Neural cell (in vitro differentiated cells): ENCODE measurements around the gene IL13RA2. TPM values are rescaled to one million over a fixed set of nuclear protein-coding genes. Genes with fewer than 3 reads are reported as not detected.

Experiments used
- H2AFZ ChIP-seq: fragments of 200-600, 300-800 bp; sonication (generic), shearing (Covaris generic); 2 replicates; pipeline ENCODE4 v1.6.0; 2014; ENCODE audit warnings: low read depth, mild to moderate bottlenecking, antibody characterized with exemption, low read length, moderate library complexity
- H3F3A ChIP-seq: fragments of 200-600 bp; shearing (Covaris generic); 2 replicates; pipeline ENCODE4 v1.6.1; 2016; ENCODE audit warnings: mild to moderate bottlenecking, moderate library complexity, mixed read lengths, antibody characterized with exemption, low read length; ENCODE audit not compliant: insufficient read depth, poor library complexity, severe bottlenecking
- H3K27ac ChIP-seq: fragments of 200-600, 300-800 bp; sonication (generic), shearing (Covaris generic); 2 replicates; pipeline ENCODE4 v1.5.1; 2014; ENCODE audit warnings: mild to moderate bottlenecking, low read length, moderate library complexity
- H3K27me3 ChIP-seq: fragments of 300-800, 200-600 bp; sonication (generic), shearing (Covaris generic); 2 replicates; pipeline ENCODE4 v1.6.0; 2014; ENCODE audit warnings: mild to moderate bottlenecking, low read depth, low read length, moderate library complexity; ENCODE audit not compliant: insufficient read depth
- H3K36me3 ChIP-seq: fragments of 300-800, 200-600 bp; sonication (generic), shearing (Covaris generic); 2 replicates; pipeline ENCODE4 v1.5.1; 2014; ENCODE audit warnings: mild to moderate bottlenecking, antibody characterized with exemption, low read length, moderate library complexity; ENCODE audit not compliant: insufficient read depth
- H3K4me2 ChIP-seq: fragments of 300-800, 200-600 bp; sonication (generic), shearing (Covaris generic); 2 replicates; pipeline ENCODE4 v1.6.0; 2014; ENCODE audit warnings: mild to moderate bottlenecking, low read length
- H3K4me3 ChIP-seq: fragments of 300-800, 200-600 bp; sonication (generic), shearing (Covaris generic); 2 replicates; pipeline ENCODE4 v1.5.1; 2014; ENCODE audit warnings: mild to moderate bottlenecking, low read length, moderate library complexity
- H3K79me2 ChIP-seq: fragments of 200-600 bp; shearing (Covaris generic); replicated peaks from 2 replicates; pipeline ENCODE4 v1.6.0; 2014; ENCODE audit warnings: mild to moderate bottlenecking, low read length, moderate library complexity; ENCODE audit not compliant: insufficient read depth
- H3K9ac ChIP-seq: fragments of 300-800, 200-600 bp; sonication (generic), shearing (Covaris generic); 2 replicates; pipeline ENCODE4 v1.6.1; 2016; ENCODE audit warnings: mild to moderate bottlenecking, low read length, mixed read lengths
- H3K9me2 ChIP-seq: fragments of 200-600 bp; shearing (Covaris generic); 2 replicates; pipeline ENCODE4 v1.6.1; 2016; ENCODE audit warnings: mild to moderate bottlenecking, low read length, mixed read lengths; ENCODE audit not compliant: insufficient read depth
- H3K9me3 ChIP-seq: fragments of 200-600, 300-800 bp; sonication (generic), shearing (Covaris generic); 2 replicates; pipeline ENCODE4 v1.6.1; 2016; ENCODE audit warnings: mild to moderate bottlenecking, mixed run types, low read length, moderate library complexity, mixed read lengths
- H4K20me1 ChIP-seq: fragments of 200-600 bp; shearing (Covaris generic); 2 replicates; pipeline ENCODE4 v1.6.1; 2016; ENCODE audit warnings: mild to moderate bottlenecking, mixed run types; ENCODE audit not compliant: insufficient read depth
- CTCF ChIP-seq: fragments of 450-650 bp; IDR thresholded peaks from 2 replicates; pipeline ENCODE4 v1.5.1; 2014; ENCODE audit warnings: antibody characterized with exemption, mild to moderate bottlenecking, moderate library complexity; ENCODE audit not compliant: poor library complexity, severe bottlenecking
- EP300 ChIP-seq: fragments of 450-650 bp; conservative IDR thresholded peaks from 2 replicates; pipeline ENCODE4 v1.6.1; 2014; ENCODE audit warnings: antibody characterized with exemption, mild to moderate bottlenecking, moderate library complexity; ENCODE audit not compliant: poor library complexity, severe bottlenecking
- EZH2 ChIP-seq: fragments of 200-600, 300-800 bp; shearing (Covaris generic), sonication (generic); IDR thresholded peaks from 2 replicates; pipeline ENCODE4 v1.6.1; 2014; ENCODE audit warnings: antibody characterized with exemption, low read length, borderline replicate concordance, mild to moderate bottlenecking; ENCODE audit not compliant: insufficient read depth, poor library complexity, severe bottlenecking
- MXI1 ChIP-seq: fragments of 450-650 bp; conservative IDR thresholded peaks from 2 replicates; pipeline ENCODE4 v1.6.1; 2014; ENCODE audit warnings: antibody characterized with exemption, mild to moderate bottlenecking; ENCODE audit not compliant: poor library complexity, severe bottlenecking
- POLR2AphosphoS5 ChIP-seq: IDR thresholded peaks from 2 replicates; pipeline ENCODE4 v1.6.1; 2012
- RAD21 ChIP-seq: fragments of 450-650 bp; conservative IDR thresholded peaks from 2 replicates; pipeline ENCODE4 v1.6.1; 2014; ENCODE audit warnings: antibody characterized with exemption, mild to moderate bottlenecking, moderate library complexity
- REST ChIP-seq: IDR thresholded peaks from 2 replicates; pipeline ENCODE4 v1.6.1; 2012; ENCODE audit warnings: borderline replicate concordance
- SMC3 ChIP-seq: fragments of 450-650 bp; conservative IDR thresholded peaks from 2 replicates; pipeline ENCODE4 v1.6.1; 2014; ENCODE audit warnings: antibody characterized with exemption, mild to moderate bottlenecking, moderate library complexity; ENCODE audit not compliant: poor library complexity
- TAF1 ChIP-seq: IDR thresholded peaks from 2 replicates; pipeline ENCODE4 v1.6.1; 2012; ENCODE audit warnings: low read depth
- polyA plus RNA-seq: library from polyadenylated mRNA; depleted of rRNA; stranded (reverse); fragments of >200 nt; gene quantifications from 2 replicates; pipeline ENCODE4 v1.2.3, GENCODE V29; 2014

The IL13RA2 gene
- polyA plus RNA-seq, 1 donor from 2014 or later, result 1.4 TPM

- Histone ChIP-seq H2AFZ (no peak overlapping the region), H3F3A (no peaks in the 10 kb centered on the region), H3K9ac (no peak overlapping the region), H3K4me2 (no peak overlapping the region), H4K20me1 (no peaks in the 10 kb centered on the region), H3K27me3 (no peaks in the 10 kb centered on the region), H3K27ac (no peak overlapping the region), H3K36me3 (no peaks in the 10 kb centered on the region), H3K9me3 (no peaks in the 10 kb centered on the region), H3K79me2 (no peaks in the 10 kb centered on the region), H3K9me2 (no peaks in the 10 kb centered on the region), H3K4me3 (no peak overlapping the region)
- TF ChIP-seq REST (no peak), CTCF (no peak), MXI1 (no peak), EP300 (no peak), TAF1 (no peak), SMC3 (no peak), POLR2AphosphoS5 (no peak), EZH2 (no peak), RAD21 (no peak)
These were observed 3.7 kb upstream of the IL13RA2 start for GRCh38 chrX:115021121-115021520.

- H3K9me2 ChIP-seq, result no peaks in the 10 kb centered on the region
- H3K79me2 ChIP-seq, result no peaks in the 10 kb centered on the region
- H2AFZ ChIP-seq, result no peak overlapping the region
- H3K27me3 ChIP-seq, result no peaks in the 10 kb centered on the region
- H3K36me3 ChIP-seq, result no peaks in the 10 kb centered on the region
- no peak overlapping the region for H3K9ac ChIP-seq
- no peaks in the 10 kb centered on the region for H3K9me3 ChIP-seq
- H3K4me3 ChIP-seq, result no peak overlapping the region
- no peak overlapping the region for H3K27ac ChIP-seq
- TF ChIP-seq EZH2, result no peak
- TF ChIP-seq EP300, result no peak
- no peak for TF ChIP-seq SMC3
- no peak for TF ChIP-seq TAF1
- no peak for TF ChIP-seq REST
- no peak for TF ChIP-seq RAD21
- TF ChIP-seq CTCF, result no peak
- no peak for TF ChIP-seq POLR2AphosphoS5
- TF ChIP-seq MXI1, result no peak
- no peak overlapping the region for H3K4me2 ChIP-seq
- H3F3A ChIP-seq, result no peaks in the 10 kb centered on the region
- no peaks in the 10 kb centered on the region for H4K20me1 ChIP-seq
These were observed 1.5 kb upstream of the IL13RA2 start for GRCh38 chrX:115018944-115019343.
